Hepatocyte (in vitro differentiated cells): ENCODE data around the gene MTFR1L. TPM values are rescaled to one million over a fixed set of nuclear protein-coding genes. Genes with fewer than 3 reads are reported as not detected.
A peak's percentile ranks its signal among the peaks of the same experiment; 100 is the strongest.

ENCODE experiments used
- DNase-seq: peaks from one replicate; pipeline ENCODE4 v3.0.0-alpha.2; 2016; ENCODE audit warnings: low spot score
- H2AFZ ChIP-seq: fragments of 200-600 bp; sonication (generic); 2 replicates; pipeline ENCODE4 v1.6.0; 2016; ENCODE audit warnings: antibody characterized with exemption, mild to moderate bottlenecking
- H3K27ac ChIP-seq: fragments of 200-600 bp; sonication (generic); 2 replicates; pipeline ENCODE4 v1.5.1; 2016; ENCODE audit warnings: mild to moderate bottlenecking
- H3K27me3 ChIP-seq: fragments of 200-600 bp; sonication (generic); 2 replicates; pipeline ENCODE4 v1.6.1; 2016
- H3K36me3 ChIP-seq: fragments of 200-600 bp; sonication (generic); replicated peaks from 2 replicates; pipeline ENCODE4 v1.5.1; 2016; ENCODE audit warnings: low read depth; ENCODE audit not compliant: insufficient read depth
- H3K4me1 ChIP-seq: fragments of 200-600 bp; sonication (generic); 2 replicates; pipeline ENCODE4 v1.5.1; 2016; ENCODE audit warnings: mild to moderate bottlenecking, moderate library complexity; ENCODE audit not compliant: insufficient read depth
- H3K4me2 ChIP-seq: fragments of 200-600 bp; sonication (generic); 2 replicates; pipeline ENCODE4 v1.6.0; 2016
- H3K4me3 ChIP-seq: fragments of 200-600 bp; sonication (generic); 2 replicates; pipeline ENCODE4 v1.5.1; 2016; ENCODE audit warnings: mild to moderate bottlenecking
- H3K79me2 ChIP-seq: fragments of 200-600 bp; sonication (generic); 2 replicates; pipeline ENCODE4 v1.6.0; 2017; ENCODE audit warnings: mild to moderate bottlenecking
- H3K9me2 ChIP-seq: fragments of 200-600 bp; sonication (generic); replicated peaks from 2 replicates; pipeline ENCODE4 v1.6.0; 2017; ENCODE audit warnings: mild to moderate bottlenecking; ENCODE audit not compliant: insufficient read depth
- H3K9me3 ChIP-seq: fragments of 200-600 bp; sonication (generic); 2 replicates; pipeline ENCODE4 v1.5.1; 2016; ENCODE audit warnings: low read depth, mild to moderate bottlenecking
- H4K20me1 ChIP-seq: fragments of 200-600 bp; sonication (generic); 2 replicates; pipeline ENCODE4 v1.6.0; 2016; ENCODE audit warnings: mild to moderate bottlenecking; ENCODE audit not compliant: insufficient read depth, poor library complexity, severe bottlenecking
- EZH2 ChIP-seq: fragments of 200-600 bp; sonication (generic); IDR thresholded peaks from 2 replicates; pipeline ENCODE4 v1.6.1; 2016; ENCODE audit warnings: antibody characterized with exemption, mild to moderate bottlenecking, borderline replicate concordance
- EZH2phosphoT487 ChIP-seq: fragments of 200-600 bp; sonication (generic); IDR thresholded peaks from one replicate; pipeline ENCODE4 v1.6.1; 2018; ENCODE audit warnings: antibody characterized with exemption, mild to moderate bottlenecking, low read depth, moderate library complexity; ENCODE audit not compliant: unreplicated experiment, severe bottlenecking
- WGBS: methylation state at CpG from one replicate; pipeline ENCODE4 v1.1.6; 2016; ENCODE audit warnings: low lambda C conversion rate; ENCODE audit errors: missing lambda C conversion rate; 5-methylcytosine and 5-hydroxymethylcytosine counted together
- polyA plus RNA-seq: library from polyadenylated mRNA; unstranded; fragments of >200 nt; fragmentation: Nextera tagmentation; extraction: Ambion mirVana; gene quantifications from 2 replicates; pipeline ENCODE4 v1.2.1, GENCODE V29; 2016
- total RNA-seq: library from RNA; depleted of rRNA; stranded (reverse); fragments of >200 nt; gene quantifications from 2 replicates; pipeline ENCODE4 v1.2.3, GENCODE V29; 2014
- TF ChIP-seq, protein P1 (sequence below): fragments of 200-600 bp; sonication (generic); IDR thresholded peaks from 2 replicates; pipeline ENCODE4 v1.5.1; 2016; ENCODE audit warnings: antibody characterized with exemption, mild to moderate bottlenecking; ENCODE audit not compliant: poor library complexity

MTFR1L gene
- total and polyA plus RNA-seq, 2 experiments from 2014 or later = 62.6 to 103 TPM

DNA sequence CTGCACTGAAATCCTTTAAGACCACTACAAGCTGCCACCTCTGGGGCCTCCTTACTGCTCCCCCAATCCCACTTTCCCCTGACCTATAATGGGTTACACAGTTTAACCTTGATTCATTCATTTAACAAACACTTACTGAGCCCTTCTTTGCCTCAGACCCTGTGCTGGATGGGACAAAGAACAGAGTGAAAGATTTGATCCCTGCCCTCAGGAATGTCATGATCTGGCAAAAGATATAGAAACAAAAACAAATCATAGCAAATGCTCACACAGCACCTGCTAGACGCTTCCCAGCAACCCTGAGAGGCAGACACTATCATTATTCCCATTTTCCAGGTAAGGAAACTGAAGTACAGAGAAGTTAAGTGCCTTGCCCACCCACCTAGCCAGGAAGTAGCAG, 46.5 kb downstream of the MTFR1L start:
- TF ChIP-seq EZH2phosphoT487 (no peak), EZH2 (no peak)
- TF ChIP-seq, protein P1, sequence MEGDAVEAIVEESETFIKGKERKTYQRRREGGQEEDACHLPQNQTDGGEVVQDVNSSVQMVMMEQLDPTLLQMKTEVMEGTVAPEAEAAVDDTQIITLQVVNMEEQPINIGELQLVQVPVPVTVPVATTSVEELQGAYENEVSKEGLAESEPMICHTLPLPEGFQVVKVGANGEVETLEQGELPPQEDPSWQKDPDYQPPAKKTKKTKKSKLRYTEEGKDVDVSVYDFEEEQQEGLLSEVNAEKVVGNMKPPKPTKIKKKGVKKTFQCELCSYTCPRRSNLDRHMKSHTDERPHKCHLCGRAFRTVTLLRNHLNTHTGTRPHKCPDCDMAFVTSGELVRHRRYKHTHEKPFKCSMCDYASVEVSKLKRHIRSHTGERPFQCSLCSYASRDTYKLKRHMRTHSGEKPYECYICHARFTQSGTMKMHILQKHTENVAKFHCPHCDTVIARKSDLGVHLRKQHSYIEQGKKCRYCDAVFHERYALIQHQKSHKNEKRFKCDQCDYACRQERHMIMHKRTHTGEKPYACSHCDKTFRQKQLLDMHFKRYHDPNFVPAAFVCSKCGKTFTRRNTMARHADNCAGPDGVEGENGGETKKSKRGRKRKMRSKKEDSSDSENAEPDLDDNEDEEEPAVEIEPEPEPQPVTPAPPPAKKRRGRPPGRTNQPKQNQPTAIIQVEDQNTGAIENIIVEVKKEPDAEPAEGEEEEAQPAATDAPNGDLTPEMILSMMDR = no peak
- Histone ChIP-seq H3K36me3 (no peaks in the 10 kb centered on the region), H3K4me1 (peaks cover 26% of the 10 kb centered on the region), H3K27ac (no peak overlapping the region), H3K79me2 (no peaks in the 10 kb centered on the region), H3K4me2 (no peak overlapping the region), H4K20me1 (no peaks in the 10 kb centered on the region), H2AFZ (no peak overlapping the region), H3K9me2 (no peaks in the 10 kb centered on the region), H3K9me3 (no peaks in the 10 kb centered on the region), H3K27me3 (no peaks in the 10 kb centered on the region), H3K4me3 (no peak overlapping the region)
- DNase-seq = no peak
- WGBS = 82% methylated on average over 1 of the region's 1 CpG

DNA sequence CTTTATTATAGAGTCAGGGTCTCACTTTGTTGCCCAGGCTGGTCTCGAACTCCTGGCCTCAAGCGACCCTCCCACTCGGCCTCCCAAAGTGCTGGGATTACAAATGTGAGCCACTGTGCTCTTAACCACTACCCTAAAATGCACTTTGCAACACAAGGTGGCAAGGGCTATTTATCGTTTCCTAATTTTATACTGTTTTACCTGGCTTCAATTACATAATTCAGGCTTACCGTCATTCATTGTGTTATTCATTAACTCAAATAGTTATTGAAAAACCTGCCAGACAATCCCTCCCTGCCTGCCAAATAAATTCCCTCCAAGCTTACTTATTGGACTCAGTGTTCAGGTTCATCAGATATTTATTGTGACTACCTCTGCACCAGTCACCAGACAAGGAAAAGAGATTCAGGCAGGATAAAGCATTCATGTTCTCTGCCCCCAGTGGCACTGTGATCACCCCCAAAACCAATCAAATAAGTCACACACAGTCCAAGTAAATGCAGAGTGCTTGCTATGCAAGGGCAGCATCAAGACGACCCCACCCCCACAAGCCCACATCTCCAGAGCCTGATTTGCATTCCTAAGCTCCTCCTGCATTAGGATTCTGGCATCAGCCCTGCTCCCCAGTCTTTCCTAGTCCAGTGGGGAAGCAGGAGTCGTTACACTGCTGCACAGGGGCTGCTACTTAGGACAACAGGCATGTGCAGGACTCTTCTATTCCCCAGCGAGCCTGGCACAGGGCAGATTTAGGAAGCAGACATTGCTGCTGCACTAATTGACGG, 47.6 kb downstream of the MTFR1L start:
- 65% methylated on average over 9 of the region's 9 CpGs for WGBS
- Histone ChIP-seq H3K4me2 (peak overlapping the region; percentile 47), H3K27me3 (no peaks in the 10 kb centered on the region), H3K9me2 (no peaks in the 10 kb centered on the region), H4K20me1 (no peaks in the 10 kb centered on the region), H3K36me3 (no peaks in the 10 kb centered on the region), H3K4me3 (no peak overlapping the region), H3K27ac (peak overlapping the region; percentile 57), H3K4me1 (peaks cover 25% of the 10 kb centered on the region), H3K9me3 (no peaks in the 10 kb centered on the region), H2AFZ (no peak overlapping the region), H3K79me2 (peaks cover 10% of the 10 kb centered on the region)
- TF ChIP-seq EZH2phosphoT487 (no peak), EZH2 (no peak)
- TF ChIP-seq, protein P1 = no peak
- no peak for DNase-seq

- Histone ChIP-seq H3K4me1 (peaks cover 47% of the 10 kb centered on the region), H3K79me2 (peaks cover 35% of the 10 kb centered on the region), H3K9me3 (no peaks in the 10 kb centered on the region), H3K4me2 (no peak overlapping the region), H3K36me3 (no peaks in the 10 kb centered on the region), H3K4me3 (no peak overlapping the region), H3K27ac (no peak overlapping the region), H3K9me2 (no peaks in the 10 kb centered on the region), H3K27me3 (no peaks in the 10 kb centered on the region), H4K20me1 (no peaks in the 10 kb centered on the region), H2AFZ (no peak overlapping the region)
- WGBS = 89% methylated on average over 6 of the region's 6 CpGs
- no peak for DNase-seq
- TF ChIP-seq EZH2 (no peak), EZH2phosphoT487 (no peak)
- TF ChIP-seq, protein P1 = no peak
Measured at GRCh38 chr1:25869909-25870606, 50.3 kb downstream of the MTFR1L start.
